Activated naive CD4-positive, alpha-beta T cell treated with anti-CD3 and anti-CD28 coated beads for 36 hours (primary cell): Measurements from ENCODE around the gene PDLIM4. TPM values are rescaled to one million over a fixed set of nuclear protein-coding genes. Genes with fewer than 3 reads are reported as not detected.

Experiments
- CTCF ChIA-PET: fragments of 350-600 bp; sonication (Branson Sonifier 250); formaldehyde crosslinking; loops from one replicate; lab custom pipeline; 2021; ENCODE audit warnings: antibody characterized with exemption; lab: Charles Lee
- DNase-seq: peaks from one replicate; pipeline ENCODE4 v3.0.0-alpha.2; 2020
- H3K27ac Mint-ChIP-seq: one replicate; pipeline ENCODE4 v1.8.0; 2021; ENCODE audit warnings: mild to moderate bottlenecking, mixed read lengths
- H3K27me3 Mint-ChIP-seq: one replicate; pipeline ENCODE4 v1.8.0; 2021; ENCODE audit warnings: low read depth, mixed read lengths
- H3K36me3 Mint-ChIP-seq: one replicate; pipeline ENCODE4 v1.8.0; 2021; ENCODE audit warnings: low read depth, mixed read lengths
- H3K4me1 Mint-ChIP-seq: one replicate; pipeline ENCODE4 v1.8.0; 2021; ENCODE audit warnings: low read depth, mixed read lengths
- H3K4me3 Mint-ChIP-seq: one replicate; pipeline ENCODE4 v1.8.0; 2021; ENCODE audit warnings: mild to moderate bottlenecking, moderate library complexity, mixed read lengths
- H3K9me3 Mint-ChIP-seq: one replicate; pipeline ENCODE4 v1.8.0; 2021; ENCODE audit warnings: mixed read lengths
- intact Hi-C: fragments of 100-400 bp; cut with micrococcal nuclease; formaldehyde crosslinking; loops from one replicate; pipeline ENCODE4 v1.15.1; 2023
- total RNA-seq, 2 experiments: library from RNA; stranded (reverse); gene quantifications; one replicate each; pipeline ENCODE4 v1.2.3, GENCODE V29; 2021

PDLIM4 gene
- total RNA-seq, 2 experiments from 2014 or later = not detected

DNA sequence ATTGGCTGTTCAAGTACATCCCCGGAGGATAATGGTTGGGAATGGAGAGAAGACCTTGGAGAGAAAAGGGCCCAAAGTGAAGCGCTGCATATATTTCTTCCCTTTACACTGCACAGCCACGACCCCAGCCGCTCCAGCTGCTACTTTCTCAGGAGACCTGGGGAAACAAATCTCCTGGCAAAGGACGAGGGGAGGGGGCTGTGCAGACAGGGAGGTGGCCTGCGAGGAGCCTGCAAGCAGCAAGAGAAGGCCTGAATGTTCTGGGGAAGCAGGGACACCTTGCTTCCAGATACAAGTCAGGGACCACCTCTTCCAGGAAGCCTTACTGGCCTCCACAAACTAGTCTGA lies 739 bp upstream of the PDLIM4 start:
- Mint-ChIP-seq H3K27ac (no peak overlapping the region), H3K4me3 (no peak overlapping the region), H3K27me3 (peaks cover 12% of the 10 kb centered on the region), H3K9me3 (no peaks in the 10 kb centered on the region), H3K4me1 (peaks cover 14% of the 10 kb centered on the region), H3K36me3 (no peaks in the 10 kb centered on the region)
- intact Hi-C loops = no loop called here
- DNase-seq = peak; percentile 1
- CTCF ChIA-PET = interaction anchor here (2.2 kb wide), 1 partner anchor 18 kb away, joined by 9 read pairs; no protein-coding TSS in a partner anchor

DNA sequence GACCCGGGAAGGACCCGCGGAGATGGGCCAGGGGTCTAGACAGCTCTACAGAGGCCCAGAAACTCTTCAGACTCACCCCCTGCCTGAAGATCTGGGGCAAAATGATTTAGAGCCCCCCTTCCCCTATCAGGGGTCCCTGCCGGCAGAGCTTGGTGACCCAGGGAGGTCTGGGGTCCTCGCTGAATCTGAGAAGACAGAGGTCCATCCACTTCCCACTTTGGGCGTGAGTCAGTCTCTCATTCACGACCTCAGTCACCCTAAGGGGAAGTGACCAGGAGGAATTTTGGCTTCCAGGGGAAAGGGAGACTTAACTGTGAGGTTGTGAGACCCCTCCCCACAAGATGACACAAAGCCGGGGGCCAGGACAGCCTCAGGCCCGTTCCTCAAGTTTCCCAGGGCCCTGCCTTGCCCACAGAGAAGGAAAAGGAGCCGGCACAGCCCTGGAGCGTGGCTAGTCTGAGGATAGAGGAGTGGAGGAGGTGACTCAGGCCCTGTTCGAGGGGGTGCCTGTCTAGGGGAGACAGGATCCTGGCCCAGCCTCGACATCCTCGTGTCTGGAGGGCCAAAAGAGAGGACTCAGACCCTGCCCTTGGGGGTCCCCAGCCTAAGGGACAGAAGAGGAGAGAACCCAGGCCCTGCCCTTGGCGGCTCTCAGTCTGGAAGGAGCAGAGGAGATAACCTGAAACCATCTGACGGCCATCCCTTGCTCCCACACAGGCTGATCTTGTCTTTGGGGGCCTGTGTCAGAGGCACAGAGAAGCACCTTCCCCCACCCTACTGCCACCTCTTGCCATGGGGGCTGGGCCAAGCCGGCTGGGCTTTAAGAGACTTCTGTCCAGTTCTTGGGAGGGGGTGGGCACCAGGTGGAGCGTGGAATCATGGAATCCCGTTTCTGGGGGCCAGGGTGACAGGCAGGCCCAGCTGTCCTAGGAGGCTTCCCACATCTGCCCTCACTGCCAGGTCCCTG lies 889 bp downstream of the PDLIM4 start:
- CTCF ChIA-PET = no interaction called here
- DNase-seq = peak; percentile 4
- Mint-ChIP-seq H3K9me3 (no peaks in the 10 kb centered on the region), H3K27ac (no peak overlapping the region), H3K36me3 (no peaks in the 10 kb centered on the region), H3K27me3 (peaks cover 12% of the 10 kb centered on the region), H3K4me3 (no peak overlapping the region), H3K4me1 (peaks cover 14% of the 10 kb centered on the region)
- intact Hi-C loops = no loop called here

DNA sequence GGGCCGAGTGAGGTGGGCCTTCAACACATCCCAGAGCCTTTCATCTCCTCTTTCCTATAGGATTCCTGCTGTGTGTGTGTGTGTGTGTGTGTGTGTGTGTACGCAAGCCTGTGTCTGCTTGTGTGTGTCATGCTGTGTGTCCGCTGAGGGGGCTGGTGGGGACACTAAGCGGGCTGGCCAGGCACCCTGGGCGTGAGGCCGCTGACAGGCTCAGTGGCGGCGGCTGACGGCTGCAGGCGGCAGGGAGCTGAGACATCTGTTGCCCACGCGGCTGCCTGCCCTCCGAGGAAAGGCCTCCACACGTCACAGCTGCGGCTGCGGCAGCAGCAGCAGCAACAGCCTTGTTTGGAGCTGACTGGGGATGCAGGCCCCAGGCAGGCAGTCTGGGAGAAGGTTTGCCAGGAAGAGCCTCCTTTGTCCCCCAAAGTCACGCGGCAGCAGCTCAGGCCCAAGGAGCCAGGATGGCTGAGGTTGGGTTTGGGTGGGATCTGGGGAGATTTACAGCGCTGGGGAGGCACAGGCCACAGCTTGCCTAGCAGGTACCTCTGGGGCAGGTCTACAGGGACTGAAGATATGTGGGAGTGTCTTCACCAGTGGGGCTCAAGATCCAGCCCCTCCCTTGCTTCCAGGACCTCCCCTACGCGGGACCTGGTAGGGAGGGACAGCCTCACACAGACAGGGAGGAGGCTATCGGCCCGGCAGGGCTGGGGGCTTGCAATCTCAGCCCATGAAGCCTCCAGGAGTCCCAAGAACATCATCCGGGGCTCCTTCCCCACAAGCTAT lies 1.8 kb downstream of the PDLIM4 start:
- CTCF ChIA-PET = no interaction called here
- Mint-ChIP-seq H3K9me3 (no peaks in the 10 kb centered on the region), H3K27ac (no peak overlapping the region), H3K4me1 (peaks cover 14% of the 10 kb centered on the region), H3K4me3 (no peak overlapping the region), H3K27me3 (peaks cover 12% of the 10 kb centered on the region), H3K36me3 (no peaks in the 10 kb centered on the region)
- intact Hi-C loops = no loop called here
- DNase-seq = peak; percentile 2

DNA sequence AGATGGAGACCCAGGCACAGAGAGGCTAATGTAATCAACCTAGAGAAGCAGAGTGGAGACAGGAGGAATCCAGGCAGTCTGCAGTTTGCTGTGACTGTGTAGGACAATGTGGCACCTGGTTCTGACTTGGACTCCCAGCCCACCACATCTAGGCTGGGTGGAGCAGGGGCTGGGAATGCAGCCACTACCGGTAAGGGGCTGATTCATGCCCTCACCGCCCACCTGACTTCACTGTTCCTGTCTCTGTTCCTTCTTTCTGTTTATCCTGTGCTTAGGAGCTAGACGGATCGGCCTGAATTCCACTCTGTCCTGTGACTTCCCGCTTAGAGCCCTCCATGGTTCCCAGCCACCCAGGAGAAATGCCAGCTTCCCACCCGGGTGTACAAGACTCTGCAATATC lies 2.6 kb downstream of the PDLIM4 start:
- Mint-ChIP-seq H3K4me3 (no peak overlapping the region), H3K9me3 (no peaks in the 10 kb centered on the region), H3K4me1 (peaks cover 14% of the 10 kb centered on the region), H3K27me3 (peaks cover 12% of the 10 kb centered on the region), H3K36me3 (no peaks in the 10 kb centered on the region), H3K27ac (no peak overlapping the region)
- peak; percentile 6 for DNase-seq
- CTCF ChIA-PET = no interaction called here
- intact Hi-C loops = no loop called here

DNA sequence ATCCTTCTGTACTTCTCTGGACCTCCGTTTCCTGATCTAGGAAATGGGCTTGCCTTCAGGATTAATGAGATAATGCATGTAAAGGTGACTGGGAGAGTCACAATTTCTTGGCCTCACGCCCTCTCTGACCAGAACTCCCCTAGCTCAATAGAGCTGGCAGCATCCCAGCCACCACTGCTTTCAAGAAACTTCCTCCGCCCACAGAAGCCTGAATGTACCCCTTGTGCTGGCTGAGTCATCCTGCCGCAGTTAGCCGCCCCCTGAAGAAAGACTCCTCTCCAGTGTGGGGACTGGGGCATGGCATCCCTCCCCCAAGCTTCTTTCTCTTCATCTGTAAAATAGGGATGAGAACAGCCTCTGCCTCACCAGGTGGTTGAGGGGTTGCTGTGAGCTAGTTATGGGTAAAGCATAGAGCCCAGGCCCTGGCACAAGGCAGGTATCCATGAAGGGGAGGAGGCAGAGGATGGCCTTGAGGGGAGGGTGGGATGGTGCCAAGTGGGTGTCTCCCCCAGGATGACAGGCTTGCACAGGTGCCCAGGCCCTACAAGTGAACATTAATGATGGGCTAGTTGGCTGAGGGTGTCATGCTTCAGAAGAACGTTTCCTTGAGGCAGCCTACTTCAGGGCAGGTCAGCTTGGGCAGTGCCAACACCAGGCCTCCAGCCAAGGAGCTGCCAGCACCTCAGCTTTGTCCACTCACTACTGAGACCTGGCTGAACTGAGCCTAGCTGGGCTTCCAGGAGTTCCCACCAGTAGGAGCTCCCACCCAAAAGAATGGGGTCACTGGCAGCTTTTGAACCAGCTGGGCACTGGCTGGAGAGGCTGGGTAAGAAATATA lies 3.4 kb downstream of the PDLIM4 start:
- intact Hi-C loops = no loop called here
- CTCF ChIA-PET = interaction anchor here (1.3 to 1.4 kb wide), 2 partner anchors 11 to 23 kb away, joined by 3 read pairs; no protein-coding TSS in a partner anchor
- Mint-ChIP-seq H3K9me3 (no peaks in the 10 kb centered on the region), H3K4me1 (peaks cover 14% of the 10 kb centered on the region), H3K36me3 (no peaks in the 10 kb centered on the region), H3K27me3 (peaks cover 12% of the 10 kb centered on the region), H3K4me3 (no peak overlapping the region), H3K27ac (no peak overlapping the region)
- peak; percentile 25 for DNase-seq

DNA sequence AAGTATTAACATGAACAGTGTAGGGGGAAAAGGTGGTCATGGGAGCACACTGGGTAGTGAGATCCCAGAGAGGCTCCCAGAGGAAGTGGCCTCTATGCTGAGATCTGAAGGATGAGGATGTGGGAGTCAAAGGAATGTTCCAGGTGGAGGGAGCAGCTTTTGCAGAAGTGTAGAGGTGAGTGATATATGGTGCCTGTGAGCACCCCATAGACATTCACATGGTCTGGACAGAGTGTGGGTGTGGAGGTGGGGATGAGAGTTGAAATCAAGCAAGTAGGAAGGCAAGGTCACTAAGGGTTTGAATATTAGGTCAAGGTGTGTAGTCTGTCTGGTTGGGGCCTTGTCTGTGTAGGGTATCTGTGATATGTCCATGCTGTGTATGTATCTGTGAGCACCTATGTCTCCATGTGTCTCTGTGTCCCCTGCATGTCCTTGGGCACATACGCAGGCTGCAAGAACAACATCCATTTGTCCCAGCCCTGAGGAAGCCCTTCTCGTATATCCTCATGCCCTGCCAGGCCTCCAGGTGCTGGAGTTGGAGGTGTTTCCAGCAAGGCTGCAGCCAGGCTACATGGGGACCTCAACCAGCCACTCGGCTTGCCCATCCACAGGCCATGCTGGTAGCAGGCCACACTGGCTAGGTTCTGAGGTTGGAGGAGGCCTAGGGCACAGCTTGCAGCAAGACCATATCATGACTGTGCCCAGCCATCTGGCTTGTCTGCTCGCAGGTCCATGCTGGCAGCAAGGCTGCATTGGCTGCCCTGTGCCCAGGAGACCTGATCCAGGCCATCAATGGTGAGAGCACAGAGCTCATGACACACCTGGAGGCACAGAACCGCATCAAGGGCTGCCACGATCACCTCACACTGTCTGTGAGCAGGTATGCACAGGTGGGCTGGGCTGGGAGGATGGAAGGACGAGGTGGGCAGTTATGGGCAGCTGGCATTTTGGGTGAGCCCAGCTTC lies 4.7 kb downstream of the PDLIM4 start:
- Mint-ChIP-seq H3K9me3 (no peaks in the 10 kb centered on the region), H3K36me3 (no peaks in the 10 kb centered on the region), H3K4me1 (peaks cover 12% of the 10 kb centered on the region), H3K4me3 (no peak overlapping the region), H3K27ac (no peak overlapping the region), H3K27me3 (peaks cover 4% of the 10 kb centered on the region)
- peak; percentile 3 for DNase-seq
- intact Hi-C loops = no loop called here
- CTCF ChIA-PET = interaction anchor here (1.0 to 1.4 kb wide), 5 partner anchors 10 to 107 kb away, joined by 3 to 4 read pairs (median 3); partner anchors contain the start of gene SLC22A5

DNA sequence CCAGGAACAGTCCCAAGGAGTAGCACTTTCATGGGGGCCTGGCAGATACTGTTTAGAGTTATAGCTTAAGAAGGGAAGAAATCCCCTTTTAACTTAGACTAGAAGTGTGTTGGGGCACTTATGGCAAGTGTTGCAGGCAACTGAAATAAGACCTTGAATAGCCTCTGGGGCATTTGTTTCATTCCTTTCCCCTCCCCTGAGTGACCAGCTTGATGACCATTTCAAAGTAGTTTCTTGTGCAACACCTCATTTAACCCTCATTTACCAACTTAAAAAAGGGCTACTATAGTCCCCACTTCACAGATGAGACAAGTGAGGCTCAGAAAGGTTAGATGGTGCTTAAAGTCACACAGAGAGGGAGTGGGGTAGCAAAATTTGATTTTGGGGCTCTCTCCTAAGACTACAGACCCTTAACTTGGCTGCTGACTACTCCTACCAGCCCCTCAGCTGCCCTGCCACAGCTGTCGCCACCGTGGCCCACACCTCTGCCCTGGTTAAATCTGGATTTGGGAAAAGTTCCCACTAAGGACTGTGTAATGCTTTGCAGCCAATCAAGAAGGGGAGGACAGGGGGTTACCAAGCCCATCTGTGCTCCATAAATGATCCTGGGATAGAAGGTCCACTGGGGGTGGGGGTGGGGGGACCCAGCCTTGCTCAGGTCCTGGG lies 5.5 kb downstream of the PDLIM4 start:
- Mint-ChIP-seq H3K9me3 (no peaks in the 10 kb centered on the region), H3K27ac (no peak overlapping the region), H3K4me1 (peaks cover 12% of the 10 kb centered on the region), H3K27me3 (peaks cover 3% of the 10 kb centered on the region), H3K36me3 (no peaks in the 10 kb centered on the region), H3K4me3 (no peak overlapping the region)
- intact Hi-C loops = no loop called here
- no peak for DNase-seq
- CTCF ChIA-PET = interaction anchor here (0.6 to 1.2 kb wide), 5 partner anchors 12 to 665 kb away, joined by 3 to 4 read pairs (median 3); partner anchors contain the start of gene SLC22A5

DNA sequence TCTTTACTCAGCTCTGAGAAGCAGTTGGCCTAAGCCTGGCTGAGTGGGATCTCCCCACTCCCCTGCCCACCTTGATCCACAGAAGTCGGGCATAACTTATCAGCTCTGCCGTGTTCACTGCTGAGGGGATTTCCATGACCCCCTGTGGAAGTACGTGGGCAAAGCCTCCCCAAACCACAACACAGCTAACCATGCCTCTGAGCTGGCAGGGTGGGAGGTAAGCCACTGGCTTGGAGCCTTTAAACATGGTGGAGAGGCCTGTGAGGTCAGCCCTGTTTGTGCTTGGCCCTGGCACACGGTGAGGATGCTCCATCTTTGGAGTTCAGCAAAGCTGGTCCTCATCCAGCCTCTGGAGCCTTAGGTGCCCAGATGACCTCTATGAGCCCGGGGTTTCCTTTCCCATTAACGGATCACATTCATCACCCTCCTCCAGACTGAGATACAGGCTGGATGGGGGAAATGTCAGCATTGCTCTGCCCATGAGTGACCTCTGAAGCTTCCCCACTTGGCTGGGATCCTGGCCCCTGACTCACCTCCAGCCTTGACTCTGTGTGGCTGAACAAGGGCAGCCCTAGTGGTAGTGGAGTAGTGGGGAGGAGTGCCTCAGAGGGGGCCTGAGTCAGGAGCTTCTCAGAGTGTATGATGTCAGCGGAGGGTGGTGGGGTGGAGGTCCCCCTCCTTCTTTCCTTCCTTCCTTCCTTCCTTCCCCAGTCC lies 6.2 kb downstream of the PDLIM4 start:
- H3K36me3 Mint-ChIP-seq = no peaks in the 10 kb centered on the region
- H3K27me3 Mint-ChIP-seq = no peaks in the 10 kb centered on the region
- DNase-seq = peak; percentile 7
- intact Hi-C loops = no loop called here
- no peaks in the 10 kb centered on the region for H3K9me3 Mint-ChIP-seq
- CTCF ChIA-PET = interaction anchor here (0.6 to 1.2 kb wide), 4 partner anchors 12 to 665 kb away, joined by 3 to 4 read pairs (median 3); no protein-coding TSS in a partner anchor
- no peak overlapping the region for H3K4me3 Mint-ChIP-seq
- no peak overlapping the region for H3K27ac Mint-ChIP-seq
- H3K4me1 Mint-ChIP-seq = peaks cover 12% of the 10 kb centered on the region

DNA sequence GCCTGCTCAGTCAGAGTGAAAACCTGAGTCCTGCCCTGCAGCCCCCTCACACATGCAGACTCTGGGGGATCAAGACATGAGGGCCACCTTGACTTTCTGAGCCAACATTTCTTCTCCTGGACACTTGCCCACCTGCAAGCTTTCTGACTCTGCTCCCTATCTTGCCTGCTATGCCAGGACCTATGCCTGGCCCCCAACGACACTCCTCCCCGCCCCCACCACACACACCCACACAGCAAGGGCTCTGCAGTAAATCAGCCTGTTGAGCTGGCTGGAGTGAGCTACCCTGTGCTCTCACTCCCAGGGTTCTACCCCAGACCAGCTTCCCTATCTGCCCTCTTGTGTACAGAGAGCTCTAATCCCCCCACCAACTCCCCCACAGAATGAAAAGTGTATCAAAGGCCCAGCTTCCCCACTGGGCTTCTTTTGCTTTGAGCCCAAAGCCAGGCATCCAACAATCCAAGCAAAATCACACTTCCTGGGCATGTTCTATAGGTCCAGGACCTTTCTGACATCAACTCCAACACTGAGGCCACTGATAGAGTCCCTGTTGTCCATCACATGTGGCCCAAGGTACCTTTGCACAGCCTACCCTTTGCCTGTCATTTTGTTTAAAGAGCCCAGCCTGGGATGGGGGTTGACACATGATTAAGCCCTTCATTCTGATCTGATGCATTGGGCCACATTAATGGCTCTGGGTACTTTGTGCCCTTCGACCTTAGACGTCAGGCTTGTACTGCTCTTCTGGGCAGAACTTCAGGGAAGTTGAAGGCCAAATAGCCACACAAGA lies 7.2 kb downstream of the PDLIM4 start:
- no peak overlapping the region for H3K27ac Mint-ChIP-seq
- DNase-seq = peak; percentile 2
- intact Hi-C loops = no loop called here
- H3K27me3 Mint-ChIP-seq = no peaks in the 10 kb centered on the region
- CTCF ChIA-PET = interaction anchor here (1.5 kb wide), 1 partner anchor 26 kb away, joined by 10 read pairs; no protein-coding TSS in a partner anchor
- peaks cover 12% of the 10 kb centered on the region for H3K4me1 Mint-ChIP-seq
- no peaks in the 10 kb centered on the region for H3K9me3 Mint-ChIP-seq
- no peak overlapping the region for H3K4me3 Mint-ChIP-seq
- no peaks in the 10 kb centered on the region for H3K36me3 Mint-ChIP-seq
